ENCODE data around the gene SLC10A2.

SLC10A2 gene

GRCh38 chr13:103056008-103056407 lies 10.2 kb downstream of the SLC10A2 start:
- H3K27me3 ChIP-seq (ENCODE audit: control insufficient read depth in 1 of 2, insufficient read depth in 2 of 2, low read length in 2 of 2) = no peaks in the 10 kb centered on the region
- no peak overlapping the region for H3K4me3 ChIP-seq (ENCODE audit: low read depth in 1 of 2, low read length in 2 of 2)
- no peaks in the 10 kb centered on the region for H3K36me3 ChIP-seq (ENCODE audit: control insufficient read depth in 1 of 2, insufficient read depth in 2 of 2, low read length in 2 of 2)
- H3K27ac ChIP-seq (ENCODE audit: low read depth, low read length) = no peak overlapping the region
- H3K9me3 ChIP-seq (ENCODE audit: control insufficient read depth in 1 of 2, low read length in 2 of 2) = peaks cover 22% of the 10 kb centered on the region in 2 donors
- no peak overlapping the region for H3K9ac ChIP-seq (ENCODE audit: low read depth in 1 of 2, low read length in 2 of 2)
- no peaks in the 10 kb centered on the region for H3K4me1 ChIP-seq (ENCODE audit: control insufficient read depth in 1 of 2, insufficient read depth in 2 of 2, low read length in 2 of 2)

GRCh38 chr13:103055166-103055565 lies 11.1 kb downstream of the SLC10A2 start:
- Histone ChIP-seq H3K4me3 (ENCODE audit: low read depth in 1 of 2, low read length in 2 of 2) (no peak overlapping the region), H3K36me3 (ENCODE audit: control insufficient read depth in 1 of 2, insufficient read depth in 2 of 2, low read length in 2 of 2) (no peaks in the 10 kb centered on the region), H3K27me3 (ENCODE audit: control insufficient read depth in 1 of 2, insufficient read depth in 2 of 2, low read length in 2 of 2) (no peaks in the 10 kb centered on the region), H3K9me3 (ENCODE audit: control insufficient read depth in 1 of 2, low read length in 2 of 2) (peaks cover 22% of the 10 kb centered on the region in 2 donors), H3K9ac (ENCODE audit: low read depth in 1 of 2, low read length in 2 of 2) (no peak overlapping the region), H3K4me1 (ENCODE audit: control insufficient read depth in 1 of 2, insufficient read depth in 2 of 2, low read length in 2 of 2) (no peaks in the 10 kb centered on the region), H3K27ac (ENCODE audit: low read depth, low read length) (no peak overlapping the region)

GRCh38 chr13:103046676-103047075 lies 19.5 kb downstream of the SLC10A2 start:
- Histone ChIP-seq H3K4me3 (ENCODE audit: low read depth in 1 of 2, low read length in 2 of 2) (no peak overlapping the region), H3K9ac (ENCODE audit: low read depth in 1 of 2, low read length in 2 of 2) (no peak overlapping the region), H3K9me3 (ENCODE audit: control insufficient read depth in 1 of 2, low read length in 2 of 2) (no peaks in the 10 kb centered on the region), H3K36me3 (ENCODE audit: control insufficient read depth in 1 of 2, insufficient read depth in 2 of 2, low read length in 2 of 2) (no peaks in the 10 kb centered on the region), H3K4me1 (ENCODE audit: control insufficient read depth in 1 of 2, insufficient read depth in 2 of 2, low read length in 2 of 2) (no peaks in the 10 kb centered on the region), H3K27ac (ENCODE audit: low read depth, low read length) (no peak overlapping the region), H3K27me3 (ENCODE audit: control insufficient read depth in 1 of 2, insufficient read depth in 2 of 2, low read length in 2 of 2) (no peaks in the 10 kb centered on the region)

GRCh38 chr13:103044056-103044455 lies 22.2 kb downstream of the SLC10A2 start:
- Histone ChIP-seq H3K9me3 (ENCODE audit: control insufficient read depth in 1 of 2, low read length in 2 of 2) (no peaks in the 10 kb centered on the region), H3K4me3 (ENCODE audit: low read depth in 1 of 2, low read length in 2 of 2) (no peak overlapping the region), H3K27ac (ENCODE audit: low read depth, low read length) (no peak overlapping the region), H3K4me1 (ENCODE audit: control insufficient read depth in 1 of 2, insufficient read depth in 2 of 2, low read length in 2 of 2) (no peaks in the 10 kb centered on the region), H3K27me3 (ENCODE audit: control insufficient read depth in 1 of 2, insufficient read depth in 2 of 2, low read length in 2 of 2) (no peaks in the 10 kb centered on the region), H3K9ac (ENCODE audit: low read depth in 1 of 2, low read length in 2 of 2) (no peak overlapping the region), H3K36me3 (ENCODE audit: control insufficient read depth in 1 of 2, insufficient read depth in 2 of 2, low read length in 2 of 2) (no peaks in the 10 kb centered on the region)

- H3K27ac ChIP-seq (ENCODE audit: low read depth, low read length) = no peak overlapping the region
Measured at GRCh38 chr13:103040006-103040405, 26.2 kb downstream of the SLC10A2 start.

GRCh38 chr13:103039183-103039582 lies 27.0 kb downstream of the SLC10A2 start:
- no peaks in the 10 kb centered on the region for H3K27me3 ChIP-seq (ENCODE audit: control insufficient read depth in 1 of 2, insufficient read depth in 2 of 2, low read length in 2 of 2)
- no peak overlapping the region for H3K9ac ChIP-seq (ENCODE audit: low read depth in 1 of 2, low read length in 2 of 2)
- H3K27ac ChIP-seq (ENCODE audit: low read depth, low read length) = no peak overlapping the region
- H3K4me1 ChIP-seq (ENCODE audit: control insufficient read depth in 1 of 2, insufficient read depth in 2 of 2, low read length in 2 of 2) = no peaks in the 10 kb centered on the region
- H3K4me3 ChIP-seq (ENCODE audit: low read depth in 1 of 2, low read length in 2 of 2) = no peak overlapping the region
- no peaks in the 10 kb centered on the region for H3K36me3 ChIP-seq (ENCODE audit: control insufficient read depth in 1 of 2, insufficient read depth in 2 of 2, low read length in 2 of 2)
- H3K9me3 ChIP-seq (ENCODE audit: control insufficient read depth in 1 of 2, low read length in 2 of 2) = no peaks in the 10 kb centered on the region

More at GRCh38 chr13:103040006-103040405, 26.2 kb downstream of the SLC10A2 start:
- no peaks in the 10 kb centered on the region for H3K4me1 ChIP-seq (ENCODE audit: control insufficient read depth in 1 of 2, insufficient read depth in 2 of 2, low read length in 2 of 2)
- no peak overlapping the region for H3K4me3 ChIP-seq (ENCODE audit: low read depth in 1 of 2, low read length in 2 of 2)
- H3K27me3 ChIP-seq (ENCODE audit: control insufficient read depth in 1 of 2, insufficient read depth in 2 of 2, low read length in 2 of 2) = no peaks in the 10 kb centered on the region
- H3K36me3 ChIP-seq (ENCODE audit: control insufficient read depth in 1 of 2, insufficient read depth in 2 of 2, low read length in 2 of 2) = no peaks in the 10 kb centered on the region
- H3K9me3 ChIP-seq (ENCODE audit: control insufficient read depth in 1 of 2, low read length in 2 of 2) = no peaks in the 10 kb centered on the region
- no peak overlapping the region for H3K9ac ChIP-seq (ENCODE audit: low read depth in 1 of 2, low read length in 2 of 2)

GRCh38 chr13:103036268-103036667 lies 29.9 kb downstream of the SLC10A2 start:
- Histone ChIP-seq H3K9ac (ENCODE audit: low read depth in 1 of 2, low read length in 2 of 2) (no peak overlapping the region), H3K36me3 (ENCODE audit: control insufficient read depth in 1 of 2, insufficient read depth in 2 of 2, low read length in 2 of 2) (no peaks in the 10 kb centered on the region), H3K4me3 (ENCODE audit: low read depth in 1 of 2, low read length in 2 of 2) (no peak overlapping the region), H3K27me3 (ENCODE audit: control insufficient read depth in 1 of 2, insufficient read depth in 2 of 2, low read length in 2 of 2) (no peaks in the 10 kb centered on the region), H3K27ac (ENCODE audit: low read depth, low read length) (no peak overlapping the region), H3K4me1 (ENCODE audit: control insufficient read depth in 1 of 2, insufficient read depth in 2 of 2, low read length in 2 of 2) (no peaks in the 10 kb centered on the region), H3K9me3 (ENCODE audit: control insufficient read depth in 1 of 2, low read length in 2 of 2) (no peaks in the 10 kb centered on the region)

GRCh38 chr13:103033999-103034398 lies 32.2 kb downstream of the SLC10A2 start:
- no peak overlapping the region for H3K4me3 ChIP-seq (ENCODE audit: low read depth in 1 of 2, low read length in 2 of 2)
- H3K9ac ChIP-seq (ENCODE audit: low read depth in 1 of 2, low read length in 2 of 2) = no peak overlapping the region
- H3K27ac ChIP-seq (ENCODE audit: low read depth, low read length) = no peak overlapping the region
- no peaks in the 10 kb centered on the region for H3K27me3 ChIP-seq (ENCODE audit: control insufficient read depth in 1 of 2, insufficient read depth in 2 of 2, low read length in 2 of 2)
- no peaks in the 10 kb centered on the region for H3K4me1 ChIP-seq (ENCODE audit: control insufficient read depth in 1 of 2, insufficient read depth in 2 of 2, low read length in 2 of 2)
- no peaks in the 10 kb centered on the region for H3K9me3 ChIP-seq (ENCODE audit: control insufficient read depth in 1 of 2, low read length in 2 of 2)
- no peaks in the 10 kb centered on the region for H3K36me3 ChIP-seq (ENCODE audit: control insufficient read depth in 1 of 2, insufficient read depth in 2 of 2, low read length in 2 of 2)

GRCh38 chr13:103031332-103031873 lies 34.8 kb downstream of the SLC10A2 start:
- no peaks in the 10 kb centered on the region for H3K36me3 ChIP-seq (ENCODE audit: control insufficient read depth in 1 of 2, insufficient read depth in 2 of 2, low read length in 2 of 2)
- no peaks in the 10 kb centered on the region for H3K4me1 ChIP-seq (ENCODE audit: control insufficient read depth in 1 of 2, insufficient read depth in 2 of 2, low read length in 2 of 2)
- H3K4me3 ChIP-seq (ENCODE audit: low read depth in 1 of 2, low read length in 2 of 2) = no peak overlapping the region
- no peaks in the 10 kb centered on the region for H3K27me3 ChIP-seq (ENCODE audit: control insufficient read depth in 1 of 2, insufficient read depth in 2 of 2, low read length in 2 of 2)
- H3K9ac ChIP-seq (ENCODE audit: low read depth in 1 of 2, low read length in 2 of 2) = no peak overlapping the region
- no peak overlapping the region for H3K27ac ChIP-seq (ENCODE audit: low read depth, low read length)
- H3K9me3 ChIP-seq (ENCODE audit: control insufficient read depth in 1 of 2, low read length in 2 of 2) = no peaks in the 10 kb centered on the region

GRCh38 chr13:103030776-103031175 lies 35.4 kb downstream of the SLC10A2 start:
- H3K9ac ChIP-seq (ENCODE audit: low read depth in 1 of 2, low read length in 2 of 2) = no peak overlapping the region
- H3K4me1 ChIP-seq (ENCODE audit: control insufficient read depth in 1 of 2, insufficient read depth in 2 of 2, low read length in 2 of 2) = no peaks in the 10 kb centered on the region
- no peak overlapping the region for H3K27ac ChIP-seq (ENCODE audit: low read depth, low read length)
- H3K9me3 ChIP-seq (ENCODE audit: control insufficient read depth in 1 of 2, low read length in 2 of 2) = no peaks in the 10 kb centered on the region
- H3K4me3 ChIP-seq (ENCODE audit: low read depth in 1 of 2, low read length in 2 of 2) = no peak overlapping the region
- H3K27me3 ChIP-seq (ENCODE audit: control insufficient read depth in 1 of 2, insufficient read depth in 2 of 2, low read length in 2 of 2) = no peaks in the 10 kb centered on the region
- H3K36me3 ChIP-seq (ENCODE audit: control insufficient read depth in 1 of 2, insufficient read depth in 2 of 2, low read length in 2 of 2) = no peaks in the 10 kb centered on the region

GRCh38 chr13:103029798-103030197 lies 36.4 kb downstream of the SLC10A2 start:
- Histone ChIP-seq H3K36me3 (ENCODE audit: control insufficient read depth in 1 of 2, insufficient read depth in 2 of 2, low read length in 2 of 2) (no peaks in the 10 kb centered on the region), H3K27ac (ENCODE audit: low read depth, low read length) (no peak overlapping the region), H3K9ac (ENCODE audit: low read depth in 1 of 2, low read length in 2 of 2) (no peak overlapping the region), H3K4me3 (ENCODE audit: low read depth in 1 of 2, low read length in 2 of 2) (no peak overlapping the region), H3K9me3 (ENCODE audit: control insufficient read depth in 1 of 2, low read length in 2 of 2) (no peaks in the 10 kb centered on the region), H3K27me3 (ENCODE audit: control insufficient read depth in 1 of 2, insufficient read depth in 2 of 2, low read length in 2 of 2) (no peaks in the 10 kb centered on the region), H3K4me1 (ENCODE audit: control insufficient read depth in 1 of 2, insufficient read depth in 2 of 2, low read length in 2 of 2) (no peaks in the 10 kb centered on the region)

All from duodenal mucosa (tissue), 2 donors.